GM23338 (cell line): ENCODE results near the gene CRTC1. TPM values are rescaled to one million over a fixed set of nuclear protein-coding genes. Genes with fewer than 3 reads are reported as not detected.

Source experiments
- ATAC-seq: fragments of 200-7000 bp; cut with Tn5 transposase; 3 replicates; pipeline ENCODE4 v1.9.1; 2020
- DNase-seq: peaks from one replicate; pipeline ENCODE4 v3.0.0-alpha.2; 2015; ENCODE audit warnings: low spot score
- H2AFZ ChIP-seq: fragments of 200-600 bp; sonication (generic); 2 replicates; pipeline ENCODE4 v1.8.0; 2016; ENCODE audit warnings: antibody characterized with exemption, mild to moderate bottlenecking, moderate library complexity
- H3F3A ChIP-seq: fragments of 200-600 bp; sonication (generic); replicated peaks from 2 replicates; pipeline ENCODE4 v1.8.0; 2017; ENCODE audit warnings: antibody characterized with exemption, mixed run types, low read depth
- H3K27ac ChIP-seq: fragments of 200-600 bp; sonication (generic); 2 replicates; pipeline ENCODE4 v1.6.1; 2016; ENCODE audit warnings: low read depth
- H3K27me3 ChIP-seq: fragments of 200-600 bp; sonication (generic); 2 replicates; pipeline ENCODE4 v1.8.0; 2016; ENCODE audit warnings: mild to moderate bottlenecking, mixed run types, moderate library complexity; ENCODE audit not compliant: insufficient read depth
- H3K36me3 ChIP-seq: fragments of 200-600 bp; sonication (generic); 2 replicates; pipeline ENCODE4 v1.8.0; 2016; ENCODE audit warnings: mild to moderate bottlenecking; ENCODE audit not compliant: insufficient read depth
- H3K4me1 ChIP-seq: fragments of 200-600 bp; sonication (generic); 2 replicates; pipeline ENCODE4 v1.8.0; 2016; ENCODE audit warnings: mild to moderate bottlenecking, moderate library complexity; ENCODE audit not compliant: insufficient read depth
- H3K4me2 ChIP-seq: fragments of 200-600 bp; sonication (generic); 2 replicates; pipeline ENCODE4 v1.7.1; 2017; ENCODE audit warnings: mixed run types
- H3K4me3 ChIP-seq: fragments of 200-600 bp; sonication (generic); 2 replicates; pipeline ENCODE4 v1.6.1; 2016; ENCODE audit warnings: mixed run types
- H3K79me2 ChIP-seq: fragments of 200-600 bp; sonication (generic); replicated peaks from 2 replicates; pipeline ENCODE4 v1.8.0; 2017; ENCODE audit warnings: mild to moderate bottlenecking; ENCODE audit not compliant: insufficient read depth
- H3K9me2 ChIP-seq: fragments of 200-600 bp; sonication (generic); 2 replicates; pipeline ENCODE4 v1.8.0; 2017; ENCODE audit not compliant: insufficient read depth
- H4K20me1 ChIP-seq: fragments of 200-600 bp; sonication (generic); replicated peaks from 2 replicates; pipeline ENCODE4 v1.8.0; 2017; ENCODE audit warnings: mild to moderate bottlenecking; ENCODE audit not compliant: insufficient read depth
- H3K27ac Mint-ChIP-seq: 2 replicates; pipeline ENCODE4 v1.8.0; 2020; ENCODE audit warnings: inconsistent platforms, mild to moderate bottlenecking, moderate library complexity, mixed read lengths
- H3K27me3 Mint-ChIP-seq: 3 replicates; pipeline ENCODE4 v1.8.0; 2022; ENCODE audit warnings: low read depth, mild to moderate bottlenecking, moderate library complexity, mixed read lengths, inconsistent platforms; ENCODE audit not compliant: insufficient read depth, poor library complexity
- H3K36me3 Mint-ChIP-seq: 3 replicates; pipeline ENCODE4 v1.8.0; 2021; ENCODE audit warnings: low read depth, mild to moderate bottlenecking, inconsistent platforms, moderate library complexity, mixed read lengths
- H3K4me1 Mint-ChIP-seq: 3 replicates; pipeline ENCODE4 v1.8.0; 2020; ENCODE audit warnings: mild to moderate bottlenecking, inconsistent platforms, mixed read lengths
- H3K4me3 Mint-ChIP-seq: 3 replicates; pipeline ENCODE4 v1.8.0; 2021; ENCODE audit warnings: moderate library complexity, mild to moderate bottlenecking, inconsistent platforms, mixed read lengths
- H3K9me3 Mint-ChIP-seq: 3 replicates; pipeline ENCODE4 v1.8.0; 2020; ENCODE audit warnings: moderate library complexity, mild to moderate bottlenecking, inconsistent platforms, mixed read lengths
- CREB1 ChIP-seq: fragments of 250-450 bp; sonication (Bioruptor Pico); IDR thresholded peaks from 2 replicates; pipeline ENCODE4 v1.5.0; 2020; ENCODE audit warnings: low read depth, mild to moderate bottlenecking, moderate library complexity
- EZH2 ChIP-seq: fragments of 200-600 bp; sonication (generic); IDR thresholded peaks from one replicate; pipeline ENCODE4 v1.8.0; 2017; ENCODE audit warnings: antibody characterized with exemption, mild to moderate bottlenecking, low read depth; ENCODE audit not compliant: unreplicated experiment
- EZH2phosphoT487 ChIP-seq: fragments of 200-600 bp; sonication (generic); IDR thresholded peaks from one replicate; pipeline ENCODE4 v1.8.1; 2018; ENCODE audit warnings: antibody characterized with exemption; ENCODE audit not compliant: unreplicated experiment
- JUNB ChIP-seq: IDR thresholded peaks from one replicate; pipeline ENCODE4 v1.6.1; 2016; ENCODE audit warnings: antibody characterized with exemption; ENCODE audit not compliant: unreplicated experiment
- NANOG ChIP-seq: IDR thresholded peaks from 2 replicates; pipeline ENCODE4 v1.6.1; 2016; ENCODE audit warnings: antibody characterized with exemption, borderline replicate concordance
- POLR2AphosphoS5 ChIP-seq: IDR thresholded peaks from 2 replicates; pipeline ENCODE4 v1.6.1; 2016; ENCODE audit warnings: antibody characterized with exemption, low read depth
- STAT1 ChIP-seq: IDR thresholded peaks from one replicate; pipeline ENCODE4 v1.6.1; 2016; ENCODE audit warnings: antibody characterized with exemption; ENCODE audit not compliant: unreplicated experiment
- ZNF331 ChIP-seq: fragments of 250-450 bp; sonication (Bioruptor Pico); IDR thresholded peaks from 2 replicates; pipeline ENCODE4 v1.5.0; 2020; ENCODE audit warnings: low read depth, mild to moderate bottlenecking, moderate library complexity
- polyA plus RNA-seq: library from polyadenylated mRNA; unstranded; fragments of >200 nt; fragmentation: Nextera tagmentation; extraction: Ambion mirVana; gene quantifications from 2 replicates; pipeline ENCODE4 v1.2.1, GENCODE V29; 2016
- total RNA-seq: library from RNA; depleted of rRNA; stranded (reverse); fragments of >200 nt; shearing (Covaris generic); gene quantifications from 2 replicates; pipeline ENCODE4 v1.2.3, GENCODE V29; 2014
- TF ChIP-seq, protein P1 (sequence below): IDR thresholded peaks from 2 replicates; pipeline ENCODE4 v1.6.1; 2016; ENCODE audit warnings: antibody characterized with exemption
- TF ChIP-seq, protein P2 (sequence below): IDR thresholded peaks from one replicate; pipeline ENCODE4 v1.6.1; 2018; ENCODE audit warnings: antibody characterized with exemption; ENCODE audit not compliant: unreplicated experiment
- TF ChIP-seq, protein P3 (sequence below), 2 experiments: fragments of 200-600 bp in 1 of 2; sonication (generic) in 1 of 2; conservative IDR thresholded peaks; 2 replicates each; pipeline versions ENCODE4 v1.5.1 to v1.6.1; 2016 to 2017; ENCODE audit warnings: antibody characterized with exemption in 2 of 2, low read depth in 2 of 2, mild to moderate bottlenecking in 2 of 2, moderate library complexity in 1 of 2

CRTC1 gene
- total and polyA plus RNA-seq, 2 experiments from 2014 or later, result 5.4 to 8.4 TPM

DNA sequence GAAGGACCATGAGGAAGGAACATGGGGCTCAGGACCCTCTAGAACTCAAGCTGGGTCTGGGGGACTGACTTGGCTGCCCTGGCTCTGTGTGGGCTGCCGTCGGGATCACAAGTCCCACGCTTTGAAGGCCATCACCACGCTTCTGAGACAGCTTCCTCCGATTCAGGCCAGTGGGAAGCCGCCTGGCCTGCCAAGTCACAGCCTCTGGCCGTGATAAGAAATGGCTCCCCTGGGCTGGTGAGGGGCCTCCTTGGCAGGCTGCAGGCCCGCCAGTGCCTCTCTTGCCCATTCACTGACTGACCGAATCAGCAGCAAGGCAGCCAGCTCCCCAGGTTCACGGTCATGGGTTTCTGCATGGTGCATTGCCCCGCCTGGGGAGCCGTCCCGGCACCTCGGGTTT lies 58.8 kb downstream of the CRTC1 start:
- peaks cover 9% of the 10 kb centered on the region for H3K27me3 Mint-ChIP-seq
- no peak for DNase-seq

DNA sequence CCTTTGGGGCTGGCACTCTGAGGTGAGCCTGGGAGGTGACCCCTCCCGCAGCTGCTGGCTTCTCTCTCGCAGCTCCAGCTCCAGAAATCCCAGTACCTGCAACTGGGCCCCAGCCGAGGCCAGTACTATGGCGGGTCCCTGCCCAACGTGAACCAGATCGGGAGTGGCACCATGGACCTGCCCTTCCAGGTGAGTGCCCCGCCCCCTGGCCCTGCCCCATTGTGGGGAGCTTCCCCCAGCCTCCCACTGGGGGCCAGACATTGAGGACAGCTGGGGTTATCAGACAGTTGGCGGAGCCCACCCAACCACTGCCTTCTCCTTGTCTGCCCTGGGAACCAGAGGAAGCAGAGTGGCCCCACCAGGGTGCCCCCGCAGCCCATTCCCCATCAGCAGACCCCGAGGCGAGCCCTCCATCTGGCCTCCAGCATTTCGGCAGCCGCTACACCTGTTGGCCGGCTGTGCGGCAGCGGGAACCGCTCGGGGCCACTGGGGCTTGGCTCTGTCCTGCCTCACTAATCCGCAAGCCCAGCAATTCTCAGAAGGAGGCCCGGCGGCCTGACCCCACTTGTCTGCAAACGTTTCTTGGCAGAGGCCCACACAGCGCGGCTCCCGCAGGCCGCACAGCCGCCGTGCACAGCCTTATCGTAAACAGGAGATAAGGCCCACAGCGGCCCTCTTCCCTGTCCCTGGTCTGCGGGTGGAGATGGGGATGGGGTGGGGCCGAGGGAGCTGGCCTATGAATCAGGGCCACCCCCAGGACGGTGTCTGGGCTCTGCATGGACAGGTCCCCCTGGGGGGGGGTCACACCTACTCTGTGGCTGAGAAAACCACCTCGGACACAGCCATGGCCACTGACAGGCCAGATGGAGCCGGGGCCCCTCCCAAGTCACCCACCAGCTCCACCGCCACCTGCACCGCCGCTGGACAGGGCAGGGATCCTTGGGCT lies 59.6 kb downstream of the CRTC1 start:
- ATAC-seq, result no peak; the same call in 2 of the 3 replicates
- H3K4me1 Mint-ChIP-seq, result peaks cover 5% of the 10 kb centered on the region; the same call in 2 of the 3 replicates
- no peak overlapping the region for H2AFZ ChIP-seq
- TF ChIP-seq, protein P1, sequence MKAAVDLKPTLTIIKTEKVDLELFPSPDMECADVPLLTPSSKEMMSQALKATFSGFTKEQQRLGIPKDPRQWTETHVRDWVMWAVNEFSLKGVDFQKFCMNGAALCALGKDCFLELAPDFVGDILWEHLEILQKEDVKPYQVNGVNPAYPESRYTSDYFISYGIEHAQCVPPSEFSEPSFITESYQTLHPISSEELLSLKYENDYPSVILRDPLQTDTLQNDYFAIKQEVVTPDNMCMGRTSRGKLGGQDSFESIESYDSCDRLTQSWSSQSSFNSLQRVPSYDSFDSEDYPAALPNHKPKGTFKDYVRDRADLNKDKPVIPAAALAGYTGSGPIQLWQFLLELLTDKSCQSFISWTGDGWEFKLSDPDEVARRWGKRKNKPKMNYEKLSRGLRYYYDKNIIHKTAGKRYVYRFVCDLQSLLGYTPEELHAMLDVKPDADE, result no peak
- no peak for TF ChIP-seq POLR2AphosphoS5
- TF ChIP-seq, protein P2, sequence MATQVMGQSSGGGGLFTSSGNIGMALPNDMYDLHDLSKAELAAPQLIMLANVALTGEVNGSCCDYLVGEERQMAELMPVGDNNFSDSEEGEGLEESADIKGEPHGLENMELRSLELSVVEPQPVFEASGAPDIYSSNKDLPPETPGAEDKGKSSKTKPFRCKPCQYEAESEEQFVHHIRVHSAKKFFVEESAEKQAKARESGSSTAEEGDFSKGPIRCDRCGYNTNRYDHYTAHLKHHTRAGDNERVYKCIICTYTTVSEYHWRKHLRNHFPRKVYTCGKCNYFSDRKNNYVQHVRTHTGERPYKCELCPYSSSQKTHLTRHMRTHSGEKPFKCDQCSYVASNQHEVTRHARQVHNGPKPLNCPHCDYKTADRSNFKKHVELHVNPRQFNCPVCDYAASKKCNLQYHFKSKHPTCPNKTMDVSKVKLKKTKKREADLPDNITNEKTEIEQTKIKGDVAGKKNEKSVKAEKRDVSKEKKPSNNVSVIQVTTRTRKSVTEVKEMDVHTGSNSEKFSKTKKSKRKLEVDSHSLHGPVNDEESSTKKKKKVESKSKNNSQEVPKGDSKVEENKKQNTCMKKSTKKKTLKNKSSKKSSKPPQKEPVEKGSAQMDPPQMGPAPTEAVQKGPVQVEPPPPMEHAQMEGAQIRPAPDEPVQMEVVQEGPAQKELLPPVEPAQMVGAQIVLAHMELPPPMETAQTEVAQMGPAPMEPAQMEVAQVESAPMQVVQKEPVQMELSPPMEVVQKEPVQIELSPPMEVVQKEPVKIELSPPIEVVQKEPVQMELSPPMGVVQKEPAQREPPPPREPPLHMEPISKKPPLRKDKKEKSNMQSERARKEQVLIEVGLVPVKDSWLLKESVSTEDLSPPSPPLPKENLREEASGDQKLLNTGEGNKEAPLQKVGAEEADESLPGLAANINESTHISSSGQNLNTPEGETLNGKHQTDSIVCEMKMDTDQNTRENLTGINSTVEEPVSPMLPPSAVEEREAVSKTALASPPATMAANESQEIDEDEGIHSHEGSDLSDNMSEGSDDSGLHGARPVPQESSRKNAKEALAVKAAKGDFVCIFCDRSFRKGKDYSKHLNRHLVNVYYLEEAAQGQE, result no peak
- TF ChIP-seq, protein P3, sequence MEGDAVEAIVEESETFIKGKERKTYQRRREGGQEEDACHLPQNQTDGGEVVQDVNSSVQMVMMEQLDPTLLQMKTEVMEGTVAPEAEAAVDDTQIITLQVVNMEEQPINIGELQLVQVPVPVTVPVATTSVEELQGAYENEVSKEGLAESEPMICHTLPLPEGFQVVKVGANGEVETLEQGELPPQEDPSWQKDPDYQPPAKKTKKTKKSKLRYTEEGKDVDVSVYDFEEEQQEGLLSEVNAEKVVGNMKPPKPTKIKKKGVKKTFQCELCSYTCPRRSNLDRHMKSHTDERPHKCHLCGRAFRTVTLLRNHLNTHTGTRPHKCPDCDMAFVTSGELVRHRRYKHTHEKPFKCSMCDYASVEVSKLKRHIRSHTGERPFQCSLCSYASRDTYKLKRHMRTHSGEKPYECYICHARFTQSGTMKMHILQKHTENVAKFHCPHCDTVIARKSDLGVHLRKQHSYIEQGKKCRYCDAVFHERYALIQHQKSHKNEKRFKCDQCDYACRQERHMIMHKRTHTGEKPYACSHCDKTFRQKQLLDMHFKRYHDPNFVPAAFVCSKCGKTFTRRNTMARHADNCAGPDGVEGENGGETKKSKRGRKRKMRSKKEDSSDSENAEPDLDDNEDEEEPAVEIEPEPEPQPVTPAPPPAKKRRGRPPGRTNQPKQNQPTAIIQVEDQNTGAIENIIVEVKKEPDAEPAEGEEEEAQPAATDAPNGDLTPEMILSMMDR (conservative IDR thresholded peaks at IDR 0.05; ENCODE audit: low read depth in 2 of 2), result no peak
- no peak for TF ChIP-seq EZH2
- TF ChIP-seq CREB1, result no peak
- no peak for TF ChIP-seq JUNB
- TF ChIP-seq EZH2phosphoT487, result no peak
- TF ChIP-seq ZNF331 (CRISPR knock-in tag), result no peak

More for the DNA sequence above, 58.8 kb downstream of the CRTC1 start:
- Histone ChIP-seq H3K79me2 (no peaks in the 10 kb centered on the region), H3K27ac (no peak overlapping the region), H2AFZ (no peak overlapping the region), H3K4me1 (no peaks in the 10 kb centered on the region; the same call in 1 of the 2 replicates), H4K20me1 (no peaks in the 10 kb centered on the region; the same call in 1 of the 2 replicates), H3K4me2 (no peak overlapping the region), H3K27me3 (no peaks in the 10 kb centered on the region), H3K4me3 (no peak overlapping the region), H3F3A (no peaks in the 10 kb centered on the region), H3K36me3 (no peaks in the 10 kb centered on the region), H3K9me2 (no peaks in the 10 kb centered on the region)
- Mint-ChIP-seq H3K27ac (no peak overlapping the region), H3K36me3 (no peaks in the 10 kb centered on the region), H3K4me3 (no peak overlapping the region), H3K4me1 (peaks cover 5% of the 10 kb centered on the region; the same call in 2 of the 3 replicates), H3K9me3 (no peaks in the 10 kb centered on the region)
- ATAC-seq, result no peak
- TF ChIP-seq, protein P2, result no peak
- TF ChIP-seq POLR2AphosphoS5 (no peak), STAT1 (no peak), EZH2 (no peak), NANOG (no peak)

More for the DNA sequence above, 59.6 kb downstream of the CRTC1 start:
- Histone ChIP-seq H4K20me1 (no peaks in the 10 kb centered on the region; the same call in 1 of the 2 replicates), H3F3A (no peaks in the 10 kb centered on the region), H3K27me3 (no peaks in the 10 kb centered on the region), H3K36me3 (no peaks in the 10 kb centered on the region), H3K27ac (no peak overlapping the region), H3K4me1 (no peaks in the 10 kb centered on the region; the same call in 1 of the 2 replicates), H3K4me3 (no peak overlapping the region), H3K79me2 (no peaks in the 10 kb centered on the region), H3K9me2 (no peaks in the 10 kb centered on the region), H3K4me2 (no peak overlapping the region)
- peaks cover 9% of the 10 kb centered on the region for H3K27me3 Mint-ChIP-seq
- no peak overlapping the region for H3K27ac Mint-ChIP-seq
- H3K36me3 Mint-ChIP-seq, result no peaks in the 10 kb centered on the region
- H3K9me3 Mint-ChIP-seq, result no peaks in the 10 kb centered on the region
- H3K4me3 Mint-ChIP-seq, result no peak overlapping the region
- no peak for DNase-seq
